SK-N-SH treated with all-trans-retinoic acid at 6 μM for 48 hours (cell line): ENCODE measurements around the gene LRRN1.

Experiments used
- ARNTL ChIP-seq: fragments of 450-650 bp; formaldehyde crosslinking; IDR thresholded peaks from 2 replicates; pipeline ENCODE4 v1.5.0; 2020; ENCODE audit warnings: low read depth, mild to moderate bottlenecking, moderate library complexity, borderline replicate concordance
- CREB5 ChIP-seq: fragments of 250-450 bp; sonication (Bioruptor Pico); IDR thresholded peaks from 2 replicates; pipeline ENCODE4 v1.5.1; 2020; ENCODE audit warnings: low read depth, mild to moderate bottlenecking, moderate library complexity
- ZNF8 ChIP-seq: fragments of 450-650 bp; formaldehyde crosslinking; IDR thresholded peaks from 2 replicates; pipeline ENCODE4 v1.5.0; 2020; ENCODE audit warnings: mild to moderate bottlenecking, moderate library complexity

Gene LRRN1

GRCh38 chr3:3893590-3893989 lies 94.4 kb downstream of the LRRN1 start (continued):
- no peak for TF ChIP-seq CREB5
- TF ChIP-seq ARNTL (CRISPR knock-in tag): no peak
- TF ChIP-seq ZNF8 (CRISPR knock-in tag): no peak
